SK-N-MC (cell line): Measurements from ENCODE around the gene ACTG2.

Source experiments
- EZH2 ChIP-seq: fragments of 200-600 bp; sonication (generic); IDR thresholded peaks from one replicate; pipeline ENCODE4 v1.6.1; 2017; ENCODE audit warnings: antibody characterized with exemption
- POLR2AphosphoS5 ChIP-seq: IDR thresholded peaks from 2 replicates; pipeline ENCODE4 v1.6.1; 2012; ENCODE audit warnings: mild to moderate bottlenecking, low read depth, low read length, borderline replicate concordance

DNA sequence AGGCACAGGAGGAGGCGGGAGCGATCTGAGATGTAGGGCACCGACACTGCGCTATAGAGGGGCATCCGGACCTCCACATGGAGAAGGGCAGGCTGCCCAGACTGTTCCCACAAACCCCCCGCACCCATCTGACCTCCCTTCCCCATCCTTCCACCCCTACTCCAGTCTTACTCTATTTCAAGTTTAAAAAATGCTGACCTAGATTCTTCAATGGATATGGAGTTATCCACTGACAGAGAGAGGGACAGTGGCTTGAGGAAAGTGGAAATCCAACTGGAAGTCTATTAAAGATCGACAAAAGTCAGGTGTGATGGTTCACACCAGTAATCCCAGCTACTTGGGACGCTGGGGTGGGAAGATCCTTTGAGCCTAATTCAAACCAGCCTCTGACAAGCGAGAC is 28.8 kb downstream of the ACTG2 start:
- TF ChIP-seq POLR2AphosphoS5: no peak
- no peak for TF ChIP-seq EZH2
